Skin epidermis (tissue), 12 donors: ENCODE data around the gene TMCO4.
"Not testable (repeated sequence)": the region's sequence is repeated elsewhere in the genome, so short reads cannot be mapped to it uniquely, and the experiment has no call there.

ENCODE experiments used
- H3K27ac ChIP-seq, 21 experiments: fragments of 200-600 bp; sonication (generic) in 11 of 21; one replicate each; pipeline ENCODE4 v1.5.0; 2020; ENCODE audit warnings: mild to moderate bottlenecking in 3 of 21, inconsistent platforms in 2 of 21, moderate library complexity in 2 of 21
- H3K4me3 ChIP-seq, 7 experiments: fragments of 200-600 bp; sonication (generic) in 2 of 7; one replicate each; pipeline ENCODE4 v1.5.0; 2020; ENCODE audit warnings: inconsistent platforms in 2 of 7, mild to moderate bottlenecking in 2 of 7, moderate library complexity in 1 of 7

The TMCO4 gene

GRCh38 chr1:19650416-19651140, 149.1 kb downstream of the TMCO4 start:
- Histone ChIP-seq H3K4me3 (peak overlapping the region in 1 of 7 experiments; percentile 4), H3K27ac (peak overlapping the region in 15 of 21 experiments; percentile 22 to 82 (median 66))

- peak overlapping the region in 11 of 21 experiments; percentile 24 to 85 (median 72) for H3K27ac ChIP-seq
- no peak overlapping the region for H3K4me3 ChIP-seq
Measured at GRCh38 chr1:19648689-19649088, 151.0 kb downstream of the TMCO4 start.

GRCh38 chr1:19648239-19648638, 151.5 kb downstream of the TMCO4 start:
- Histone ChIP-seq H3K27ac (peak overlapping the region in 15 of 21 experiments; percentile 1 to 85 (median 67)), H3K4me3 (no peak overlapping the region)

GRCh38 chr1:19647643-19648042, 152.1 kb downstream of the TMCO4 start:
- H3K27ac ChIP-seq: peak overlapping the region in 12 of 21 experiments; percentile 1 to 96 (median 72)
- peak overlapping the region in 1 of 7 experiments; percentile 5 for H3K4me3 ChIP-seq

GRCh38 chr1:19646377-19647319, 153.1 kb downstream of the TMCO4 start:
- peak overlapping the region in 6 of 7 experiments; percentile 54 to 82 (median 66) for H3K4me3 ChIP-seq
- peak overlapping the region in 18 of 21 experiments; percentile 0 to 97 (median 92) for H3K27ac ChIP-seq

- peak overlapping the region; percentile 54 to 82 (median 68) for H3K4me3 ChIP-seq
- H3K27ac ChIP-seq: peak overlapping the region; percentile 61 to 97 (median 92)
Measured at GRCh38 chr1:19645411-19646251, 154.1 kb downstream of the TMCO4 start.

GRCh38 chr1:19644681-19645410, 154.9 kb downstream of the TMCO4 start:
- peak overlapping the region; percentile 54 to 82 (median 68) for H3K4me3 ChIP-seq
- peak overlapping the region; percentile 61 to 97 (median 92) for H3K27ac ChIP-seq

- peak overlapping the region; percentile 54 to 82 (median 68) for H3K4me3 ChIP-seq
- H3K27ac ChIP-seq: peak overlapping the region; percentile 61 to 97 (median 92)
Measured at GRCh38 chr1:19644395-19644680, 155.4 kb downstream of the TMCO4 start.

- peak within 1 kb of the TSS; percentile 54 to 82 (median 68) for H3K4me3 ChIP-seq
- H3K27ac ChIP-seq: peak within 1 kb of the TSS; percentile 82 to 97 (median 93)
Measured at GRCh38 chr1:19643602-19644394, 155.9 kb downstream of the TMCO4 start, which contains the start of gene NBL1. Gene NBL1, plus strand, starts transcription at chr1:19644311. Its CDS starts 10,720 bp downstream, at chr1:19655031.

- Histone ChIP-seq H3K27ac (peak overlapping the region; percentile 62 to 95 (median 89)), H3K4me3 (peak overlapping the region in 5 of 7 experiments; percentile 35 to 68 (median 41))
Measured at GRCh38 chr1:19643121-19643520, 156.6 kb downstream of the TMCO4 start.

GRCh38 chr1:19640363-19641316, 159.1 kb downstream of the TMCO4 start:
- Histone ChIP-seq H3K27ac (peak overlapping the region in 17 of 21 experiments; percentile 4 to 80 (median 39)), H3K4me3 (no peak overlapping the region)

- peak overlapping the region in 12 of 21 experiments; percentile 4 to 80 (median 54) for H3K27ac ChIP-seq
- H3K4me3 ChIP-seq: no peak overlapping the region
Measured at GRCh38 chr1:19639999-19640362, 159.7 kb downstream of the TMCO4 start.

- H3K4me3 ChIP-seq: not testable (repeated sequence)
- peak overlapping the region in 1 of 21 experiments; percentile 67 for H3K27ac ChIP-seq
Measured at GRCh38 chr1:19639228-19639627, 160.5 kb downstream of the TMCO4 start.

GRCh38 chr1:19637606-19638005, 162.1 kb downstream of the TMCO4 start:
- H3K27ac ChIP-seq: no peak overlapping the region
- H3K4me3 ChIP-seq: no peak overlapping the region

GRCh38 chr1:19636749-19637148, 163.0 kb downstream of the TMCO4 start:
- H3K4me3 ChIP-seq, H3K27ac ChIP-seq: not testable (repeated sequence)

- no peak overlapping the region for H3K27ac ChIP-seq
Measured at GRCh38 chr1:19636065-19636464, 163.7 kb downstream of the TMCO4 start.

GRCh38 chr1:19635646-19636045, 164.1 kb downstream of the TMCO4 start:
- Histone ChIP-seq H3K4me3 (no peak overlapping the region), H3K27ac (no peak overlapping the region)

More at GRCh38 chr1:19636065-19636464, 163.7 kb downstream of the TMCO4 start:
- no peak overlapping the region for H3K4me3 ChIP-seq
